K562 (cell line): Measurements from ENCODE around the gene MYB. TPM values are rescaled to one million over a fixed set of nuclear protein-coding genes. Genes with fewer than 3 reads are reported as not detected.

Experiments
- ETV1 ChIP-seq: fragments of 450-650 bp; conservative IDR thresholded peaks from 2 replicates; pipeline ENCODE4 v1.6.1; 2016; ENCODE audit warnings: missing genetic modification characterization, control low read depth, low read depth, missing compliant biosample characterization
- POLR2AphosphoS5 ChIP-seq: IDR thresholded peaks from 2 replicates; pipeline ENCODE4 v1.6.1; 2011; ENCODE audit warnings: mild to moderate bottlenecking, low read depth, low read length, moderate library complexity; ENCODE audit not compliant: control insufficient read depth, insufficient read depth
- SPI1 ChIP-seq: IDR thresholded peaks from 2 replicates; pipeline ENCODE4 v1.6.1; 2011; ENCODE audit warnings: low read depth, low read length, control low read depth, borderline replicate concordance
- TCF3 ChIP-seq: sonication (generic); formaldehyde crosslinking; IDR thresholded peaks from 2 replicates; pipeline ENCODE4 v1.4.0; 2020; ENCODE audit warnings: mild to moderate bottlenecking, missing genetic modification reagents
- ZBTB17 ChIP-seq: fragments of 450-650 bp; formaldehyde crosslinking; IDR thresholded peaks from 2 replicates; pipeline ENCODE4 v1.4.0; 2020; ENCODE audit warnings: mild to moderate bottlenecking
- ZNF57 ChIP-seq: fragments of 450-650 bp; formaldehyde crosslinking; IDR thresholded peaks from 2 replicates; pipeline ENCODE4 v1.4.0; 2020; ENCODE audit warnings: mild to moderate bottlenecking, moderate library complexity
- polyA plus RNA-seq, 8 experiments: library from polyadenylated mRNA; depleted of rRNA in 4 of 8; stranded (reverse) in 5 of 8; unstranded in 3 of 8; fragments of >200 nt; fragmentation: Nextera tagmentation in 2 of 8; fragmentation: Illumina TruSeq in 1 of 8; extraction: Ambion mirVana in 2 of 8; extraction: Trizol in 1 of 8; gene quantifications; 2 replicates each; pipeline versions ENCODE4 v1.2.1 to v1.2.3, GENCODE V29; 2011 to 2014; ENCODE audit warnings: inconsistent platforms in 1 of 8, missing spikeins in 1 of 8
- total RNA-seq, 7 experiments: library from RNA; depleted of rRNA in 6 of 7; stranded (reverse); fragments of >200 nt in 6 of 7; fragmentation: Illumina TruSeq in 2 of 7; extraction: Trizol in 2 of 7; gene quantifications; 2 replicates each; pipeline versions ENCODE4 v1.2.1 to v1.2.3, GENCODE V29; 2011 to 2021; ENCODE audit warnings: low replicate concordance in 1 of 7
- TF ChIP-seq, protein P1 (sequence below): fragments of 450-650 bp; IDR thresholded peaks from 2 replicates; pipeline ENCODE4 v1.6.1; 2016; ENCODE audit warnings: mild to moderate bottlenecking, moderate library complexity
- TF ChIP-seq, protein P2 (sequence below): fragments of 450-650 bp; IDR thresholded peaks from 2 replicates; pipeline ENCODE4 v1.6.1; 2017; ENCODE audit warnings: antibody characterized with exemption, mild to moderate bottlenecking
- TF ChIP-seq, protein P3 (sequence below): fragments of 450-650 bp; IDR thresholded peaks from 2 replicates; pipeline ENCODE4 v1.6.1; 2017; ENCODE audit warnings: mild to moderate bottlenecking, moderate library complexity

The MYB gene
- total and polyA plus RNA-seq, 9 of the 15 experiments (the other 6 are each of a cell fraction or from before 2014, with no cell fraction given), result 35.8 to 218 (median 140) TPM

DNA sequence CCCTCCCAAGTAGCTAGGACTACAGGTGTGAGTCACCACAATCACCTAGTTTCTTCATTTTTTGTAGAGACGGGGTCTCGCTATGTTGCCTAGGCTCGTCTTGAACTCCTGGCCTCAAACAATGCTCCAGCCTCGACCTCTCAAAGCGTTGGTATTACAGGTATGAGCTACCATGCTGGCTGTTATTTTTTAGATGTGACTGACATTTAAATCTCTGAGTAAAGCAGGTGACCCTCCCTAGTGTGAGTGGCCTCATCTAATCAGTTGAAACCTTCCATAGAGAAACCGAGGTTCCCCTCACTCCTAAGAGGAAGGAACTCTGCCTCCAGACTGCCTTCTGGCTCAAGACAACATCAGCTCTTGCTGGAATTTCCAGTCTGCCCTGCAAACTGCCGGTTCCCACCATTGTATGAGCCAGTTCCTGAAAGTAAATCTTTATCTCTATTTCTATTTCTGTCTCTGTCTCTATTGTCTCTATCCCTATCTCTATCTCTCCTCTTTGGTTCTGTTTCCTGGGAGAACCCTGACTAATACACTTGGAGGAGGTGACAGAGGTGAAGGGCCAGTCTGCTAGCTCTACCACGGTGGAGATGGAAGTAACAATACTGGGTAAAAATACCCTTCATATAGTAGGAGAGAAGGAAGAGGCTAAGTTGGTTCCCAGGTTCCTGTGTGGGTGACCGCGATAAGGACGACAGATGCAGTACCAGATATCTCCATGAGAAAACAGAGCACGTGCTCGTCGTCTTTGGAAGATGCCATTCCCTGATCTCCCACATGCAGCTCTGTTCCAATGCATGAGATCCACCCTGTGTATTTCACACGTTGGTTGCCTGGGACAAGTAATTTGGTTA, 81.0 kb downstream of the MYB start (continued):
- TF ChIP-seq, protein P1, sequence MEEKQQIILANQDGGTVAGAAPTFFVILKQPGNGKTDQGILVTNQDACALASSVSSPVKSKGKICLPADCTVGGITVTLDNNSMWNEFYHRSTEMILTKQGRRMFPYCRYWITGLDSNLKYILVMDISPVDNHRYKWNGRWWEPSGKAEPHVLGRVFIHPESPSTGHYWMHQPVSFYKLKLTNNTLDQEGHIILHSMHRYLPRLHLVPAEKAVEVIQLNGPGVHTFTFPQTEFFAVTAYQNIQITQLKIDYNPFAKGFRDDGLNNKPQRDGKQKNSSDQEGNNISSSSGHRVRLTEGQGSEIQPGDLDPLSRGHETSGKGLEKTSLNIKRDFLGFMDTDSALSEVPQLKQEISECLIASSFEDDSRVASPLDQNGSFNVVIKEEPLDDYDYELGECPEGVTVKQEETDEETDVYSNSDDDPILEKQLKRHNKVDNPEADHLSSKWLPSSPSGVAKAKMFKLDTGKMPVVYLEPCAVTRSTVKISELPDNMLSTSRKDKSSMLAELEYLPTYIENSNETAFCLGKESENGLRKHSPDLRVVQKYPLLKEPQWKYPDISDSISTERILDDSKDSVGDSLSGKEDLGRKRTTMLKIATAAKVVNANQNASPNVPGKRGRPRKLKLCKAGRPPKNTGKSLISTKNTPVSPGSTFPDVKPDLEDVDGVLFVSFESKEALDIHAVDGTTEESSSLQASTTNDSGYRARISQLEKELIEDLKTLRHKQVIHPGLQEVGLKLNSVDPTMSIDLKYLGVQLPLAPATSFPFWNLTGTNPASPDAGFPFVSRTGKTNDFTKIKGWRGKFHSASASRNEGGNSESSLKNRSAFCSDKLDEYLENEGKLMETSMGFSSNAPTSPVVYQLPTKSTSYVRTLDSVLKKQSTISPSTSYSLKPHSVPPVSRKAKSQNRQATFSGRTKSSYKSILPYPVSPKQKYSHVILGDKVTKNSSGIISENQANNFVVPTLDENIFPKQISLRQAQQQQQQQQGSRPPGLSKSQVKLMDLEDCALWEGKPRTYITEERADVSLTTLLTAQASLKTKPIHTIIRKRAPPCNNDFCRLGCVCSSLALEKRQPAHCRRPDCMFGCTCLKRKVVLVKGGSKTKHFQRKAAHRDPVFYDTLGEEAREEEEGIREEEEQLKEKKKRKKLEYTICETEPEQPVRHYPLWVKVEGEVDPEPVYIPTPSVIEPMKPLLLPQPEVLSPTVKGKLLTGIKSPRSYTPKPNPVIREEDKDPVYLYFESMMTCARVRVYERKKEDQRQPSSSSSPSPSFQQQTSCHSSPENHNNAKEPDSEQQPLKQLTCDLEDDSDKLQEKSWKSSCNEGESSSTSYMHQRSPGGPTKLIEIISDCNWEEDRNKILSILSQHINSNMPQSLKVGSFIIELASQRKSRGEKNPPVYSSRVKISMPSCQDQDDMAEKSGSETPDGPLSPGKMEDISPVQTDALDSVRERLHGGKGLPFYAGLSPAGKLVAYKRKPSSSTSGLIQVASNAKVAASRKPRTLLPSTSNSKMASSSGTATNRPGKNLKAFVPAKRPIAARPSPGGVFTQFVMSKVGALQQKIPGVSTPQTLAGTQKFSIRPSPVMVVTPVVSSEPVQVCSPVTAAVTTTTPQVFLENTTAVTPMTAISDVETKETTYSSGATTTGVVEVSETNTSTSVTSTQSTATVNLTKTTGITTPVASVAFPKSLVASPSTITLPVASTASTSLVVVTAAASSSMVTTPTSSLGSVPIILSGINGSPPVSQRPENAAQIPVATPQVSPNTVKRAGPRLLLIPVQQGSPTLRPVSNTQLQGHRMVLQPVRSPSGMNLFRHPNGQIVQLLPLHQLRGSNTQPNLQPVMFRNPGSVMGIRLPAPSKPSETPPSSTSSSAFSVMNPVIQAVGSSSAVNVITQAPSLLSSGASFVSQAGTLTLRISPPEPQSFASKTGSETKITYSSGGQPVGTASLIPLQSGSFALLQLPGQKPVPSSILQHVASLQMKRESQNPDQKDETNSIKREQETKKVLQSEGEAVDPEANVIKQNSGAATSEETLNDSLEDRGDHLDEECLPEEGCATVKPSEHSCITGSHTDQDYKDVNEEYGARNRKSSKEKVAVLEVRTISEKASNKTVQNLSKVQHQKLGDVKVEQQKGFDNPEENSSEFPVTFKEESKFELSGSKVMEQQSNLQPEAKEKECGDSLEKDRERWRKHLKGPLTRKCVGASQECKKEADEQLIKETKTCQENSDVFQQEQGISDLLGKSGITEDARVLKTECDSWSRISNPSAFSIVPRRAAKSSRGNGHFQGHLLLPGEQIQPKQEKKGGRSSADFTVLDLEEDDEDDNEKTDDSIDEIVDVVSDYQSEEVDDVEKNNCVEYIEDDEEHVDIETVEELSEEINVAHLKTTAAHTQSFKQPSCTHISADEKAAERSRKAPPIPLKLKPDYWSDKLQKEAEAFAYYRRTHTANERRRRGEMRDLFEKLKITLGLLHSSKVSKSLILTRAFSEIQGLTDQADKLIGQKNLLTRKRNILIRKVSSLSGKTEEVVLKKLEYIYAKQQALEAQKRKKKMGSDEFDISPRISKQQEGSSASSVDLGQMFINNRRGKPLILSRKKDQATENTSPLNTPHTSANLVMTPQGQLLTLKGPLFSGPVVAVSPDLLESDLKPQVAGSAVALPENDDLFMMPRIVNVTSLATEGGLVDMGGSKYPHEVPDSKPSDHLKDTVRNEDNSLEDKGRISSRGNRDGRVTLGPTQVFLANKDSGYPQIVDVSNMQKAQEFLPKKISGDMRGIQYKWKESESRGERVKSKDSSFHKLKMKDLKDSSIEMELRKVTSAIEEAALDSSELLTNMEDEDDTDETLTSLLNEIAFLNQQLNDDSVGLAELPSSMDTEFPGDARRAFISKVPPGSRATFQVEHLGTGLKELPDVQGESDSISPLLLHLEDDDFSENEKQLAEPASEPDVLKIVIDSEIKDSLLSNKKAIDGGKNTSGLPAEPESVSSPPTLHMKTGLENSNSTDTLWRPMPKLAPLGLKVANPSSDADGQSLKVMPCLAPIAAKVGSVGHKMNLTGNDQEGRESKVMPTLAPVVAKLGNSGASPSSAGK, result peak; percentile 96
- TF ChIP-seq ETV1 (peak; percentile 41), ZBTB17 (CRISPR knock-in tag) (no peak), ZNF57 (CRISPR knock-in tag) (no peak), TCF3 (peak; percentile 64), SPI1 (peak; percentile 19; the same call in 1 of the 2 replicates), POLR2AphosphoS5 (no peak)
- TF ChIP-seq, protein P2, sequence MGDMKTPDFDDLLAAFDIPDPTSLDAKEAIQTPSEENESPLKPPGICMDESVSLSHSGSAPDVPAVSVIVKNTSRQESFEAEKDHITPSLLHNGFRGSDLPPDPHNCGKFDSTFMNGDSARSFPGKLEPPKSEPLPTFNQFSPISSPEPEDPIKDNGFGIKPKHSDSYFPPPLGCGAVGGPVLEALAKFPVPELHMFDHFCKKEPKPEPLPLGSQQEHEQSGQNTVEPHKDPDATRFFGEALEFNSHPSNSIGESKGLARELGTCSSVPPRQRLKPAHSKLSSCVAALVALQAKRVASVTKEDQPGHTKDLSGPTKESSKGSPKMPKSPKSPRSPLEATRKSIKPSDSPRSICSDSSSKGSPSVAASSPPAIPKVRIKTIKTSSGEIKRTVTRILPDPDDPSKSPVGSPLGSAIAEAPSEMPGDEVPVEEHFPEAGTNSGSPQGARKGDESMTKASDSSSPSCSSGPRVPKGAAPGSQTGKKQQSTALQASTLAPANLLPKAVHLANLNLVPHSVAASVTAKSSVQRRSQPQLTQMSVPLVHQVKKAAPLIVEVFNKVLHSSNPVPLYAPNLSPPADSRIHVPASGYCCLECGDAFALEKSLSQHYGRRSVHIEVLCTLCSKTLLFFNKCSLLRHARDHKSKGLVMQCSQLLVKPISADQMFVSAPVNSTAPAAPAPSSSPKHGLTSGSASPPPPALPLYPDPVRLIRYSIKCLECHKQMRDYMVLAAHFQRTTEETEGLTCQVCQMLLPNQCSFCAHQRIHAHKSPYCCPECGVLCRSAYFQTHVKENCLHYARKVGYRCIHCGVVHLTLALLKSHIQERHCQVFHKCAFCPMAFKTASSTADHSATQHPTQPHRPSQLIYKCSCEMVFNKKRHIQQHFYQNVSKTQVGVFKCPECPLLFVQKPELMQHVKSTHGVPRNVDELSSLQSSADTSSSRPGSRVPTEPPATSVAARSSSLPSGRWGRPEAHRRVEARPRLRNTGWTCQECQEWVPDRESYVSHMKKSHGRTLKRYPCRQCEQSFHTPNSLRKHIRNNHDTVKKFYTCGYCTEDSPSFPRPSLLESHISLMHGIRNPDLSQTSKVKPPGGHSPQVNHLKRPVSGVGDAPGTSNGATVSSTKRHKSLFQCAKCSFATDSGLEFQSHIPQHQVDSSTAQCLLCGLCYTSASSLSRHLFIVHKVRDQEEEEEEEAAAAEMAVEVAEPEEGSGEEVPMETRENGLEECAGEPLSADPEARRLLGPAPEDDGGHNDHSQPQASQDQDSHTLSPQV, result peak; percentile 92
- TF ChIP-seq, protein P3, sequence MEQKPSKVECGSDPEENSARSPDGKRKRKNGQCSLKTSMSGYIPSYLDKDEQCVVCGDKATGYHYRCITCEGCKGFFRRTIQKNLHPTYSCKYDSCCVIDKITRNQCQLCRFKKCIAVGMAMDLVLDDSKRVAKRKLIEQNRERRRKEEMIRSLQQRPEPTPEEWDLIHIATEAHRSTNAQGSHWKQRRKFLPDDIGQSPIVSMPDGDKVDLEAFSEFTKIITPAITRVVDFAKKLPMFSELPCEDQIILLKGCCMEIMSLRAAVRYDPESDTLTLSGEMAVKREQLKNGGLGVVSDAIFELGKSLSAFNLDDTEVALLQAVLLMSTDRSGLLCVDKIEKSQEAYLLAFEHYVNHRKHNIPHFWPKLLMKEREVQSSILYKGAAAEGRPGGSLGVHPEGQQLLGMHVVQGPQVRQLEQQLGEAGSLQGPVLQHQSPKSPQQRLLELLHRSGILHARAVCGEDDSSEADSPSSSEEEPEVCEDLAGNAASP, result no peak
